ENCODE measurements around the gene DUSP6. TPM values are rescaled to one million over a fixed set of nuclear protein-coding genes. Genes with fewer than 3 reads are reported as not detected.

Gene DUSP6
- total RNA-seq, 1 donor from 2014 or later: 31.5 TPM

DNA sequence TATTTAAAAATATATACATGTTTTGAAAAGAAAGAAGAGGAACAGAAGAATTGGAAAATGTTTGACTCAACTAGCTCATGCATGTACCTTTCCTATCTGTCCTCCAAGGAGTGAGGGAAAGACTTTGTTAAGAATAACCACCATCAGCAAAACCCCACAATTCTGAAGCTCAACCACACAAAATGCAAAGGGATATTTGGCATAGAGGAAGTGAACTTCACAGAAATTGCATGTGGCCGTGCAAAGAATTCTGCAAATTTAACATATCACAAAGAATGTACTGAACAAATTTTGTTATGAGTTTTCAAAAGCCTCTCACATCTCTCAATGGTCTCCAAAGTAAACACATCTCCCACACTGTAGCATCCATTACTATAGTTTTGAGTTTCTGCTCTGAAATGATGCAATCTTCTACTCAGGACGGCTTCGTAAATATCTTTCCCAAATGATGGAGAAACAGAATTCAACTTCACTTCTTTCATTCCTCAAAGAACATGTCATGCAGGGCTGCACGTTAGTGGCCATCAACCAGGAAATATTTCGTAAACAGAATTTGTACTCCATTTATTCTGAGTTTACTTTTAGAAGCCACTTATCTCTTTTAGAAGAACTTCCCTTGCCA is 17.6 kb downstream of the DUSP6 start:
- DNase-seq (ENCODE audit: low spot score) (no peak), ATAC-seq (no peak)

DNA sequence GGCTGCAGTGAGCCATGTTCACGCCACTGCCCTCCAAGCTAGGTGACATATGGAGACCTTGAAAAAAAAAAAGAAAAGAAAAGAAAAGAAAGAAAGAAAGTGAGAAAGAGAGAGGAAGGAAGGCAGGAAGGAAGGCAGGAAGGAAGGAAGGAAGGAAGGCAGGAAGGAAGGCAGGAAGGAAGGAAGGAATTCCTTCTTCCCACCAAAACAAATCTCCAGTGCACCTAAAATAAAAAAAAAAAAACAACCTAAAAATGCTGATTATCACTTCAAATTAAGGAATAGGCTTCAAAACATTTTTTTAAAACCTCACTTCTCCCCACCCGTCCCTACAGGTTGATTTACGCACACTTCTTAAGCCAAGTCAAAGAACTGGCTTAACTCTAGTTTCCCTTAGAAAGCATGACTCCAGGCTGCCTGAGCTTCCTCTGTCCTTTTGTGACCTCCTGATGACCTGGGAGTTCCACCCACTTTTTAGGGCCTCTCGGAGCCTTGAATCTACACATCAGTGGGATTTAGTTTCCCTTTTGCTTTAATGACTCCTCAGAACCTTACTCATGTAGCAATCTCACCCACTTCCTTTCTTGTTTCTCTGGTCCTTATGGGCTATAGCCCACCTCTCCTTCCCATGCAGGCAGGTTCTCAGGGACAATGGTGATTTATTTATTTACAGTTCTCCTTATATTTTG is 18.6 kb downstream of the DUSP6 start:
- peak; percentile 67 for ATAC-seq
- DNase-seq (ENCODE audit: low spot score): no peak

DNA sequence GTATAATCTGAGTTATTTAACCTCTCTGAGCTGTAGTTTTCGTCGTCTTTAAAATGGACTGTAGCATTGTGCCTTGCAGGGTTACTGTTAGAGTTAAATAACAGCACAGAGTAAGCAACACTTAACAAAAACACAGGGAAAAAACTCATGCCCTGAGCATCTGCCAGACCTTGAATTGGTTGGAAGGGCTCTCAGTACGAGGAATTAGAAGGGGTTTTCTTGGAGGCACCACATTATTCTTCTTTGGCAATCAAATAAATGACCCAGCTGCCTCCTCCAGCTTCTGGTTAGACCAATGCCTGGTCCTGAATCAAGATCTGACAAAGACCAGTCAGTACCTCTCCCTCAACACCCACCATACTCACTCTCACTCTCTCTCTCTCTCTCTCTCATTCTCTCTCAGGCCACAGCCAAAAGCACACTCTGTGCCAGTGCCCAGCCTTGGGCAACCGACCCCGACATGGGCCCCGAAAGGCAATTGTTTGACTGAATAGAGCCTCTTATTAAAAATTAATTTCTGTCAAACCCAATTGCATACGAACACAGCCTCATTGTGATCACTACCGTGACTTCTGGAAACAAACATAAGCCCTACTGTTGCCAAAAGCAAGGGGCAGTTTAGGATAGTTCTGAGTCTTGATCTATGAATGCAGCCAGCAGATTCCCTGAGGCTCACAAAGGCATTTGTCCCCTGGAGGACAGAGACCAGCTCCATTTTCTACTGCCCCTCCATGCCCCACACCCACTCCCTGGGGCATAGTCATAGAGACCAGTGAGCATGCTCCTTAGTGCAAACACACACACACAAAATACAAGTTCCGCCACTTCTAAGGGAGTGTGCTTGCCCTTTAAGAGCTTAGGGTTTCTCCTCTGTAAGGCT is 23.9 kb downstream of the DUSP6 start:
- no peak for ATAC-seq
- DNase-seq (ENCODE audit: low spot score): no peak

DNA sequence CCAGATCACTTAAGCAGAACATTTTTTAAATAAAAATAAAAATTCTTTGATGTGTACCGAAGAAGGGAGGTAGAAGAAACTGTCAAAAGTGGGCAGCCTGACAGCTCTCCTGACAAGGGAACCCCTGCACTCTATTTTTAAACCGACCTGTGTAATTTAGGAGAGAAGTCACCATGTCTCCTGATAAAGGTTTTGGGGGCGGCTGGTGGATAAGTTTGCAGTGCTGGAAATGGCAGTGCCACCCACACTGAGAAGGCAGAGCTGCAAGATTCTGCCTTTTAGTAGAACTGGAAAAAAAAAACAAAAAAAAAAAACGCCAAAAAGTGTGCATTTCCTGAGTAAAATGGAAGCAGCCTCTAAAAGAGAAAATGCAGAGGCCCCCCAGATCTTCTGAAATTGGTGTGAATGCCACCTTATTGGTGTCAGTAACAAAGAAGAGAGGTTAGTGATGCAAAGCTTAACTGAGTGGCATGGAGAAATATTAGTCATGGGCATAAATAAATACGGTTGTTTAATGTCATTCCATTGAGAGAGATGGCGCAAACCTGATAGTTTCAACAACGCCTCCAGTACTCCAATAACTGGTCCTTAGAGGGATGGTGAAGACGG is 24.7 kb downstream of the DUSP6 start:
- DNase-seq (ENCODE audit: low spot score): no peak

DNA sequence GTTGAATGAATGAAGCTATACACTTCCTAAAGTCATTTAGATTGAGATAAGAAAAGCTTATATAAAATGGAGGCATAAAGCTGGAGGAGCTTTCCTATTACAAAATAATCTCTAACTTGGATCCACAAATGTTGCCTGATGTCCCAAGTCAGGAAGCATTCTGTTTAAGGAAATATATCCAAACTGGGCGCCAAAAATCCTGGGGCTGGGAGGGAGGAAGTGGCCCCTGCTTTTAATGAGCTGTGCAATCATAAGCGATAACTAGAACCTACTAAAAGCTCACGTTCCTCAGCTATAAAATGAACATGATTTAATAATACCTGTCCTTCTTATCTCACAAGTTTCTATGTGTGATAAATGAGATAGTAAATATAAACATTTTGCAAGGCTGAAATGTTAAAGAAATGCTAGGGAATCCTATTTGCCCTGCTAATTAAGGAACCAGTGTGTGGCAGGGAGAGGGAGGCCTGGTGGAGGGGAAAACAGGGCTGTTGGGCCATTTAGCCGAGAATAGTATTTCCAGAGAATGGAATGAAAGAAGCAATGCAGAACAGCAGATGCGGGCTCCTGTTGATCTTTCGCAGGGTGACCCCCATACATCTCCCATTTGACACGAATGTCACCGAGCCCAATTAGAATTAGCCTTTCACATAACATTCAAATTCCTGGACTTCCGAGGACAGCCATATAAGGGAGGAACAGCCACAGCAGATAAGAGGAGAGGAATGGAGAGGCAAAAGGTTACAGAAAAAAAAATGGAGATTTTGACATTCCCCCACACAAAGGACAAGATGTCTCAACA is 25.9 kb downstream of the DUSP6 start:
- peak; percentile 57 for ATAC-seq
- DNase-seq (ENCODE audit: low spot score): no peak

More for the DNA sequence above, 24.7 kb downstream of the DUSP6 start:
- no peak for ATAC-seq

DNA sequence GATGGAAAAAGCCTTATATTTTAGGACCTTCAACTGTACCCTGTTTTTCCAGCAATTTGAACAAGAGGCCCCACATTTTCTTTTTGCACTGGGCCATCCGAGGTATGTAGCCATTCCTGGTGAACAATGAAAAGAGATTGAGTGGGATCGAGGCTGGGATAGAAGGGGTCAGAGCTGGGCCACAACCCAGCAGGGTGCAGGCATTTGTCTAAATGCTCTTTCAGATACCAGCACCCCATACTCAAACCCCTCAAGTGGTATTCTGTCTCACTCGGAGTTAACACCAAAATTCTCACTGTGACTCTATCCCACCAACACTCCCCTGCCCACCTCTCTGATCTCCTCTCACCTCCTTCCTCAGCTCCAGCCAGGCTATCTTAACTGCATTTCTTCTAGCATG is 26.8 kb downstream of the DUSP6 start:
- DNase-seq (ENCODE audit: low spot score) (no peak), ATAC-seq (no peak)

DNA sequence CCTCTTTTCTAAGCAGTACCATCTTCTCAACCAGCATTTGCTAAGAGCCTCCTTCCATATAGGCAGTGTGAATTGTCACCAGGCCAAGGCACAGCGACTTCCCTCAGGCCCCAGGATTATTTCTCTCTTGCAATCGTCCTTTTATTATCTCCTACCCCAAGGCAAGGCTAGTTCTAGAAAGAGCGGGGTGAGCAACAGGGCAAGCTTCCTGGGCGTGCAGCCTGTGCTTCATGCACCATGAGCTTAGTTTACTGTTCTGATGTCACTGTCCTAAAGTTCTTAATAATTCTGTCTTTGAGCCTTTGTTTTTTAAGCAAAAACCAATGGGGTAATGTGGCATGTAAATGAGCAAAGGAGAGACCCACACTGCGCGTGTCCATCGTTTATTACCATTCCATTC is 27.9 kb downstream of the DUSP6 start:
- peak; percentile 26 for ATAC-seq
- no peak for DNase-seq (ENCODE audit: low spot score)

DNA sequence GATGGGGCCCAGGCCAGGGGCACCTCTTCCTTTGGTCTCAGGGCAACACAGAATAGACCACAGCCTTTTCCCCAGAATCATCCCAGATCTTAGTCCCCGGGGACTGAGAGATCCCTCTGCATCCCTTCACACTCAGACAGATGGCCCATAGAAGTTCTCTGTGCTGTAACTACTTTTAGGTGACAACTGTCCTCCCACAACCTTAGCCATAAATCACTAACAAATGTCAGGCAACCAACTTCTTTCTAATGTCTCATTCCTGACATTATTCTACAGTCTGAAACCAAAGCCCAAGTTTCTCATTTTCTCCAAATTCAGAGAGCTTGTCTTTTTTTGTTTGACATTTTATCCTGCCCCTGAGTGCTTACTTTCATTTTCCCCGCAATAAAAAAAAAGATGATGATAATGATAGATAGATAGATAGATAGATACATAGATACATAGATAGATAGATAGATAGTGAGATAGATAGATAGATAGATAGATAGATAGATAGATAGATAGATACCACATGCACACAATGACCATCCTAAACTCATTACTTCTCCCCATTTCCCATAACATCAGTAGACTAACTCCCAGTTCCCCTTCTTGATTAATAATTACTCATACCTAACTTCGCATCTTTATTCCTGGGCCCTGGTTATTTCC is 28.6 kb downstream of the DUSP6 start:
- DNase-seq (ENCODE audit: low spot score) (no peak), ATAC-seq (no peak)

DNA sequence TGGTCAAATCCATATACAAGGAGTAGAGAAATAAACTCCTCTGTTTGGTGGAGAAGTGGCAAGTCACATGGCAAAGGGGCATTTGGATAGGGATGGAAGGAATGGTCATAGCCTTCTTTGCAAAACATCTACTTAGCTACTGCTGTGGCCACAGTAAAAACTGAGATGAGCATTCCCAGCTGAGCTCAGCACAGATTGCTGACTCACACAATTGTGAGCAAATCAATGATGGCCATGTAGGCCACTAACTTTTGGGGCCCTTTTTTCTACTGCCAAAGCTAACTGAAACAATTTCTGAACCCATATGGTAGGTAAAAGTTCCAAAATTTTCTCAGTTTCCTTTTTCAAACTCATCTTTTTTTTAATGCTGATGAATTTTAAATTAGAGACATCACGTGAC is 31.6 kb downstream of the DUSP6 start:
- no peak for ATAC-seq
- no peak for DNase-seq (ENCODE audit: low spot score)

DNA sequence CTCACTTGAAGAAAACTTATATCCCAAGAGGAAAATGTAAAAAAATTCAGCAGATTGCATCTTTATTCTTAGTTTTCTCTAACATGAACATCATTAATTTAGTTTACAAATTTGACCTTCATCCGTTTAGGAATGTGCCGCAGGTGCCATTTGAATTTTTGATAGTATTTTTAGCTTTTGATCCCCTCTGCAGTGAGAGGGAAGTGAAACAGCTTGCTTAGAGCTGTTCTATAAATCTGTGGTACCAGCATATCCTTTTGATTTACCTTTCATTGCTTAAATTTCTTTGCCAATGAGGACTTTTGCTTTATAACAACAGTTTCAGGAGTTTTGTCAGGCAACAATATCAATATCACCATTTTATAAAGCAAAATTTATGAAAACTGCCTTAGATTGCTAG is 32.7 kb downstream of the DUSP6 start:
- ATAC-seq: no peak
- DNase-seq (ENCODE audit: low spot score): no peak

DNA sequence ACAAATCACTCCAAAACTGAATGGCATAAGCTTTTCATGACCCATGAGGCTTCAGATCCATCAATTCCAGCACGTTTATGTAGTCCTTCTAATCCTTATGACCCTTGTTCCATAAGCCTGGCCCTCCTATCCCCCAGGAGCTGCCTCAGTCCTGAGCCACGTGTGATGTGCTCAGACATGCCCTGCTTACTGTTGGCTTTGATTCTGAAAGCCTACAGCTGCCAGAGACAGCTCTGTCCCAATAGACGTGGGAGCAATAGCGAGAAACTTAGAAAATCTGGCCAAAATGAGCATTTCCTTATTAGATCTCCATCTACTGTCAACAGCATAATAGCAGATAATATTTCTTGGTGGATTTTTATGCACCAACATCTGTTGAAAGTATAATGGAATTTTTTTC is 33.2 kb downstream of the DUSP6 start:
- ATAC-seq (peak; percentile 82), DNase-seq (ENCODE audit: low spot score) (peak; percentile 56)

DNA sequence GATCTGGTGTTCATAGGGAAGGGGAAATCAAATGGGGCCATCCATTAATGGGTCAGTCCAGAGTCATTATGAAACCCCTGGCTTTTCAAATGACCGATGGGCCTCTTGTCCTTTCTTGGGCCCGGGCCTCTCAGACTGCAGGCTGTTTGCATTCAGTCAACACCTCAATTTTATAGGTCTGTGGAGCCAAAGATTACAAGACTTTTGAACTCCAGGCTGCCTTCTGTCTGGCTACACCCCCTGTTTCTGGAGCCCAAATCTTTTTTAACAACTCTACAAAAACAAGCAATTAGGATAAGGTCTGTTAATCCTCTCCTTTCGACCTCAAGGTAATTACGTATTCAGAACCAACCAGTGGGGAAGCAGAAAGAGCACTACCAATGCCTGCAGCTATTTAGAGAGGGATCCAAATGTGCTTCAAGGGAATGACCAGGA is 35.6 kb downstream of the DUSP6 start:
- no peak for DNase-seq (ENCODE audit: low spot score)
- ATAC-seq: peak; percentile 78

DNA sequence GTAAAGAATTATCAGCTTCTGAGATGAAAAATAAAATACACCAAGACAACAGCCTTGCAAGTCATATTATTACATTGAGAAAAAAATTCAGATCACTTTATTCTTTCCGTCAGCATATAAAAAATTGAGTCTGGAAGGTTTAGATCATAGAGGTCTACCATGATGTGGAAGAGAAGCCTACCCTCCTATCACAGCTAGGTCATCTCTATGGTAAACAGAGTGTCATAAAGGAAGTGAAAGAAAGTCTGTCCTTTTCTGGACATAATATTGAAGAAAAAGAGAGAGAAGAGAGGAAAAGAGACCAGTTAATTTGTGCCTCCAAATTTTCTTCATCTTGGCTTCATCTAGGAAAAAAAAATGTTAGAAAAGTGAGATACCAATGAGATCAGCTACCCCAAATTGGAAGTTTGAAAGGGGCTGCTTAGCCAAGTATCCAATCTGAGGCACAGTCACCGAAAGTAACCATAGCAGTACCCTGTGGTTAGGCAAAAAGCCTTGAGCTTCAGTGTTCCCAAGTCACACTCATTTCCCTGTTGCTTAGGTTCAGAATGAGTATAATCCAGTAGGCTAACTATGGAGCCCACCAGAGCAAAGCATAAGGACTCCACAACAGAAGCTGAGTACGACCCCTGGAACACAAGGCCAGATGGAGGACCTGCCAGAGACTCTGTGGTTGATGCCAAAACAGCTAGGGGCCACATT is 38.1 kb downstream of the DUSP6 start:
- DNase-seq (ENCODE audit: low spot score): no peak
- ATAC-seq: no peak

DNA sequence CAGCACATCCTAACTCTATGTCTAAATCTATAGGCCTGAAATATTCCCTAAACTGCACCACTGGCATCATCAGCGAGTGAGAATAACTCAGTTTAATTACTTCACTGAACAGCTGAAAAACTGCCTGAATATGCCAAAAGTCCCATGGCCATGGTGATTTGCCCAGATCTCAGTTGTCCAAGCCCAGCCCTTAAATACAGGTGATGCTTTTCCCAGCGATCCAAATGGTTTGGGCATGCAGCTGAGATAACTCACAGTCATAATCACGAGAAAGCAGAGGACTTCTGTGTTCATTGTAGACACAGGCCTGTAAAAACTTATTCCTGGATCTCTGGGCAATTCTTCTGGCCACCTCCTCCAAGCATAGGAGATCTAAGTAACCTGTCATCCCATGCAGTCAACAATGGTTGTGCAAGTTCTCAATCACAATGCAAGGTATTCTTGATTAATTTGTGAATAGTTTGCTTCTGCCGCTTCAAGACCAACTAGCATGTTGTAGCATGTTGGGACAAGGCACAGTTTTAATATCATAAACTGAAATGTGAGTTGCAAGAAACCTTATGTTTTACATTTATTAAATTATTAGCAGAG is 40.5 kb downstream of the DUSP6 start:
- DNase-seq (ENCODE audit: low spot score) (no peak), ATAC-seq (no peak)

DNA sequence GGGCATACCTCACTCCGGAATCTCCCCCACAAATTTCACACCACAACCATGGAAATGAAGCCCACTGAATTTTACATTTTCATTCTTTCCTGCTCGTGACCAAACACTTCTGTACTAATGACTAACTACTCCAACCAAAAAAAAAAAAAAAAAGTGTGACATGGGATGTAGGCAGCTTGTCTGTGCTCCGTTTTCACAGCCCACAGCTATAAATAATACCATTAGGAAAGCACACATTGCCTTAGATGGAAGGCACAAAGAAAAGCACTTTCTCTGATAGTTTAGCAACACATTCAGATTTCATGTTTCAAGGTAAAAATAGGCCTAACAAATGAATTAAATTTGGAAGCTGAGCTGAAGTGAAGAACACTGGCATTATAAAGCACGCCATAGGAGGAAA is 42.5 kb downstream of the DUSP6 start:
- DNase-seq (ENCODE audit: low spot score) (no peak), ATAC-seq (no peak)

DNA sequence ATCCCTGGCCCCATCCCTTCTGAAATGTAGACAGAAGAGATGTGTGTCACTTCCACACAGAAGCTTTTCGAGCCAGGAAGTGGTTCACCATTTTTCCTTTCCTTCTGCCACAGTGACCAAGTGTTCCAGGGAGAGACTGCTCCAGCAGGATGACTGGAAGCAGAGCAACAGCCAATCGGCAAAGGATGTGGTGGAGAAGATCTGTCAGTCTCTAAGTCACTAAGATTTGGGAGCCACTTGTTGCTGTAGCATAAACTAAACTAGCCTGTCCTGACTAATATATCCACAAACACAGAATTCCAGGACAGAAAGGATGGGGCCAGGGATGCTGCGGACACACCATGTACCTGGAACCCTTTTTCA is 42.9 kb downstream of the DUSP6 start:
- ATAC-seq: no peak
- no peak for DNase-seq (ENCODE audit: low spot score)

DNA sequence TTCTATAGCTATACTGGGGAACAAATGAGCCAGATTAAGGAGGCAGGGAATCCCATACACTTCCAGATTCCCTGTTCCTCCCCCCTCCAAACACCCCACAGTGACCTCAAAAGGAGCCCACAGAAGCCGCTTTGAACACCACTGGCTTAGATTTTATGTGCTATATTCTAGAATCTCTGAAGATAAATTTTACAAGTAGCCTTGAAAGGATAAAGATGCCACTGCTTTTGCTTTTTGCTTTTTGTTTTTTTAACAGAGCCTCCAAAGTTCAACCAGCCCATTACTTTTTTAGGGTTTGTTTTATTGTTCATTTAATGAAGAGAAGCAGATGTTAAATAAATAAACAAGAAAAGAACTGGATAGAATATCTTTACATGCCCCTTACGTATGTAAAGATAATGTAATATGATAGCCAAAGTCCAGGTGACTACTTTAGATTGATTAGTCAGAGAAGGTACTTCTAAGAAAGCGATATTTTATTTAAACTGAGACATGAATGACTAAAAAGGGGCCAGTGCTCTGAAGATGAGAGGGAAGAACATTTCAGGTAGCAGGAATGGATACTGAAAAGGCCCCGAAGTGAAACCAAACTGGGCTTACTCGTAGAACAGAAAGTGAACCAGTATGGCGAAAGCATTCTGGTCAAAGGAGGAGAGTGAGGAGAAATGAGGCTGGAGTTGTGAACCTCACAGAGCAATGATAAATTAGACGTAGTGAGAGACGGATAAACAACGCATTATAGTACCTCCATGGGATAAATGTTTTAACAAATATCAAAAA is 44.6 kb downstream of the DUSP6 start:
- DNase-seq (ENCODE audit: low spot score) (no peak), ATAC-seq (peak; percentile 65)

DNA sequence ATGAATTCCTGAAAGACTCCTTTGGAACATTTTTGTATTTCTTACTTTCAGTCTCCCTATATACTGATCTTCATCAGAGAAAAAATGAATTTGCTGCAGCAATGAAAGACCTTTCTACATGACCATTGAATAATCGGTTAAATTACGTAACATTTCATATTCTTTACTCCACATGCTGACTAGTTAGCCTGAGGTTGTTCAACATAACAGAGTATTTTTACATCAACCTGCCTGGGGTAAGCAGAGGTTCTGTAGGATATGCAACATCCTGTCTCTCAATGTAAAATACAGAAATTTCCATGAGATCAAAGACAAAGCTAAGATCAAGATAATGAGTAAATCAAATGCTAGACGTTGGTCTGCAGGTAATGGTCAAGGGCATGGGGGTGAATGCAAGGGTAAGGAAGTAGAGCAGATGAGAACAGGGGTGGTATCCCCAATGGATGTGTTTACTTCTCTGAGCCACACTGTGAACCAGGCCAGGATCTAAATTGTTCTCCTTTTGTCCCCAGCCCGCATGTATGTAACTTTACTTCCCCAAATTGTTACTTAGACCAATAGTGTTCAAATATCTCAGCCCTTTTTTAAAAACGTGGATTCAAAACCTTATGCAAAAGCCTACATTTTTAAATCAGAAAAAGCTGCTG is 45.4 kb downstream of the DUSP6 start:
- DNase-seq (ENCODE audit: low spot score) (no peak), ATAC-seq (no peak)
